ENCODE data around the gene NPHP4.

The NPHP4 gene

GRCh38 chr1:5891736-5892135 lies 100.5 kb downstream of the NPHP4 start:
- DNase-seq (ENCODE audit: low read depth): no peak

- no peak for DNase-seq (ENCODE audit: low read depth)
Observed at GRCh38 chr1:5891137-5891536, 101.1 kb downstream of the NPHP4 start.

- no peak for DNase-seq (ENCODE audit: low read depth)
Observed at GRCh38 chr1:5890346-5891106, 101.7 kb downstream of the NPHP4 start.

GRCh38 chr1:5889901-5890300 lies 102.3 kb downstream of the NPHP4 start:
- no peak for DNase-seq (ENCODE audit: low read depth)

- DNase-seq (ENCODE audit: low read depth): no peak
Observed at GRCh38 chr1:5889462-5889861, 102.8 kb downstream of the NPHP4 start.

GRCh38 chr1:5888606-5889211 lies 103.5 kb downstream of the NPHP4 start:
- no peak for DNase-seq (ENCODE audit: low read depth)

- DNase-seq (ENCODE audit: low read depth): no peak
Observed at GRCh38 chr1:5887971-5888361, 104.3 kb downstream of the NPHP4 start.

GRCh38 chr1:5887349-5887970 lies 104.8 kb downstream of the NPHP4 start:
- no peak for DNase-seq (ENCODE audit: low read depth)

GRCh38 chr1:5886541-5887348 lies 105.5 kb downstream of the NPHP4 start:
- DNase-seq (ENCODE audit: low read depth): no peak

GRCh38 chr1:5886140-5886483 lies 106.1 kb downstream of the NPHP4 start:
- DNase-seq (ENCODE audit: low read depth): no peak

GRCh38 chr1:5885471-5886139 lies 106.6 kb downstream of the NPHP4 start:
- no peak for DNase-seq (ENCODE audit: low read depth)

- no peak for DNase-seq (ENCODE audit: low read depth)
Observed at GRCh38 chr1:5884110-5884509, 108.1 kb downstream of the NPHP4 start.

GRCh38 chr1:5883129-5884048 lies 108.8 kb downstream of the NPHP4 start:
- no peak for DNase-seq (ENCODE audit: low read depth)

GRCh38 chr1:5882367-5883128 lies 109.7 kb downstream of the NPHP4 start:
- no peak for DNase-seq (ENCODE audit: low read depth)

GRCh38 chr1:5881526-5882222 lies 110.6 kb downstream of the NPHP4 start:
- DNase-seq (ENCODE audit: low read depth): no peak

GRCh38 chr1:5880630-5881405 lies 111.4 kb downstream of the NPHP4 start:
- DNase-seq (ENCODE audit: low read depth): no peak

GRCh38 chr1:5879421-5879820 lies 112.8 kb downstream of the NPHP4 start:
- no peak for DNase-seq (ENCODE audit: low read depth)

GRCh38 chr1:5878971-5879370 lies 113.3 kb downstream of the NPHP4 start:
- DNase-seq (ENCODE audit: low read depth): no peak

Measured in stimulated activated CD4-positive, alpha-beta T cell treated with anti-CD3 and anti-CD28 coated beads, Interleukin-2, amount 100 ng/mL, for 4 hours (primary cell).